Skeletal muscle tissue (tissue), 4 donors: ENCODE measurements around the gene NGF. TPM values are rescaled to one million over a fixed set of nuclear protein-coding genes. Genes with fewer than 3 reads are reported as not detected.

Experiments used
- H3K27ac ChIP-seq: one replicate; pipeline ENCODE4 v1.7.0; 2013; ENCODE audit warnings: mild to moderate bottlenecking, low read depth, low read length, inconsistent platforms
- H3K27me3 ChIP-seq, 3 donors: one replicate each; pipeline ENCODE4 v1.7.0; 2013; ENCODE audit warnings: low read length in 3 of 3; ENCODE audit not compliant: control insufficient read depth in 3 of 3, insufficient read depth in 3 of 3
- H3K36me3 ChIP-seq, 3 donors: one replicate each; pipeline ENCODE4 v1.7.0; 2013; ENCODE audit warnings: low read length in 3 of 3; ENCODE audit not compliant: control insufficient read depth in 3 of 3, insufficient read depth in 3 of 3
- H3K4me1 ChIP-seq, 3 donors: one replicate each; pipeline ENCODE4 v1.7.0; 2013; ENCODE audit warnings: low read length in 3 of 3, mild to moderate bottlenecking in 3 of 3; ENCODE audit not compliant: control insufficient read depth in 3 of 3, insufficient read depth in 3 of 3
- H3K4me3 ChIP-seq, 3 donors: one replicate each; pipeline ENCODE4 v1.7.0; 2013; ENCODE audit warnings: low read length in 3 of 3
- H3K9ac ChIP-seq, 3 donors: one replicate each; pipeline ENCODE4 v1.7.0; 2013; ENCODE audit warnings: low read length in 3 of 3, mild to moderate bottlenecking in 3 of 3, moderate library complexity in 2 of 3, low read depth in 1 of 3
- H3K9me3 ChIP-seq, 3 donors: one replicate each; pipeline ENCODE4 v1.7.0; 2013; ENCODE audit warnings: low read length in 3 of 3; ENCODE audit not compliant: control insufficient read depth in 3 of 3
- total RNA-seq: library from RNA; depleted of rRNA; stranded (reverse); fragments of >200 nt; gene quantifications from one replicate; pipeline ENCODE4 v1.2.3, GENCODE V29; 2014
- donor health status: Osteomylitis.

Gene NGF
- total RNA-seq, 1 donor from 2014 or later = 2.1 TPM

GRCh38 chr1:115286431-115287205, 51.4 kb downstream of the NGF start:
- Histone ChIP-seq H3K4me3 (no peak overlapping the region), H3K9ac (no peak overlapping the region), H3K4me1 (peaks cover 0 to 8% (median 5%) of the 10 kb centered on the region in 3 donors), H3K36me3 (no peaks in the 10 kb centered on the region), H3K9me3 (no peaks in the 10 kb centered on the region), H3K27me3 (no peaks in the 10 kb centered on the region), H3K27ac (no peak overlapping the region)

GRCh38 chr1:115284209-115284608, 53.8 kb downstream of the NGF start:
- peak overlapping the region; percentile 65 for H3K27ac ChIP-seq
- H3K27me3 ChIP-seq = no peaks in the 10 kb centered on the region
- peaks cover 3 to 8% (median 5%) of the 10 kb centered on the region in 3 donors for H3K4me1 ChIP-seq
- H3K9me3 ChIP-seq = no peaks in the 10 kb centered on the region
- H3K36me3 ChIP-seq = no peaks in the 10 kb centered on the region
- no peak overlapping the region for H3K4me3 ChIP-seq
- no peak overlapping the region for H3K9ac ChIP-seq

- Histone ChIP-seq H3K4me3 (no peak overlapping the region), H3K4me1 (peaks cover 3 to 8% (median 5%) of the 10 kb centered on the region in 3 donors), H3K9ac (no peak overlapping the region), H3K27ac (peak overlapping the region; percentile 65), H3K9me3 (no peaks in the 10 kb centered on the region), H3K36me3 (no peaks in the 10 kb centered on the region), H3K27me3 (no peaks in the 10 kb centered on the region)
Measured at GRCh38 chr1:115283681-115284146, 54.3 kb downstream of the NGF start.

GRCh38 chr1:115283249-115283648, 54.8 kb downstream of the NGF start:
- no peaks in the 10 kb centered on the region for H3K27me3 ChIP-seq
- H3K27ac ChIP-seq = peak overlapping the region; percentile 65
- H3K4me1 ChIP-seq = peaks cover 3 to 8% (median 5%) of the 10 kb centered on the region in 3 donors
- no peaks in the 10 kb centered on the region for H3K36me3 ChIP-seq
- no peaks in the 10 kb centered on the region for H3K9me3 ChIP-seq
- H3K4me3 ChIP-seq = no peak overlapping the region
- no peak overlapping the region for H3K9ac ChIP-seq

- no peak overlapping the region for H3K4me3 ChIP-seq
Measured at GRCh38 chr1:115282807-115283208, 55.2 kb downstream of the NGF start.

GRCh38 chr1:115281143-115281542, 56.9 kb downstream of the NGF start:
- Histone ChIP-seq H3K36me3 (no peaks in the 10 kb centered on the region), H3K4me1 (peaks cover 3 to 8% (median 5%) of the 10 kb centered on the region in 3 donors), H3K9me3 (peaks cover 0 to 3% (median 0%) of the 10 kb centered on the region in 3 donors), H3K4me3 (no peak overlapping the region), H3K27ac (no peak overlapping the region), H3K9ac (no peak overlapping the region), H3K27me3 (no peaks in the 10 kb centered on the region)

More at GRCh38 chr1:115282807-115283208, 55.2 kb downstream of the NGF start:
- no peak overlapping the region for H3K9ac ChIP-seq
- H3K27ac ChIP-seq = peak overlapping the region; percentile 65
- no peaks in the 10 kb centered on the region for H3K36me3 ChIP-seq
- no peaks in the 10 kb centered on the region for H3K9me3 ChIP-seq
- peaks cover 3 to 8% (median 5%) of the 10 kb centered on the region in 3 donors for H3K4me1 ChIP-seq
- H3K27me3 ChIP-seq = no peaks in the 10 kb centered on the region

- no peak overlapping the region for H3K27ac ChIP-seq
- peaks cover 3 to 5% (median 4%) of the 10 kb centered on the region in 3 donors for H3K4me1 ChIP-seq
- no peak overlapping the region for H3K4me3 ChIP-seq
- no peaks in the 10 kb centered on the region for H3K27me3 ChIP-seq
- no peaks in the 10 kb centered on the region for H3K36me3 ChIP-seq
- H3K9me3 ChIP-seq = peaks cover 0 to 3% (median 0%) of the 10 kb centered on the region in 3 donors
- no peak overlapping the region for H3K9ac ChIP-seq
Measured at GRCh38 chr1:115280064-115280463, 58.0 kb downstream of the NGF start.

- Histone ChIP-seq H3K9ac (no peak overlapping the region), H3K4me1 (peaks cover 0 to 3% (median 0%) of the 10 kb centered on the region in 3 donors), H3K27ac (no peak overlapping the region), H3K36me3 (no peaks in the 10 kb centered on the region), H3K27me3 (no peaks in the 10 kb centered on the region), H3K4me3 (no peak overlapping the region), H3K9me3 (peaks cover 0 to 3% (median 0%) of the 10 kb centered on the region in 3 donors)
Measured at GRCh38 chr1:115278211-115278610, 59.8 kb downstream of the NGF start.

GRCh38 chr1:115277276-115277675, 60.8 kb downstream of the NGF start:
- Histone ChIP-seq H3K36me3 (no peaks in the 10 kb centered on the region), H3K27ac (no peak overlapping the region), H3K9ac (no peak overlapping the region), H3K4me1 (peaks cover 0 to 3% (median 0%) of the 10 kb centered on the region in 3 donors), H3K4me3 (no peak overlapping the region), H3K9me3 (peaks cover 0 to 3% (median 0%) of the 10 kb centered on the region in 3 donors), H3K27me3 (no peaks in the 10 kb centered on the region)

GRCh38 chr1:115275216-115275615, 62.8 kb downstream of the NGF start:
- H3K4me1 ChIP-seq = peaks cover 0 to 3% (median 0%) of the 10 kb centered on the region in 3 donors
- no peaks in the 10 kb centered on the region for H3K36me3 ChIP-seq
- no peak overlapping the region for H3K4me3 ChIP-seq
- peaks cover 0 to 3% (median 0%) of the 10 kb centered on the region in 3 donors for H3K9me3 ChIP-seq
- no peaks in the 10 kb centered on the region for H3K27me3 ChIP-seq
- H3K9ac ChIP-seq = no peak overlapping the region
- no peak overlapping the region for H3K27ac ChIP-seq
